T1000 (cell line): ENCODE results near the gene CREBBP.
A peak's percentile ranks its signal among the peaks of the same experiment; 100 is the strongest.

Experiments used
- DNase-seq: peaks from one replicate; lab custom pipeline; 2025; ENCODE audit warnings: mixed read lengths; lab: John Stamatoyannopoulos, UW

CREBBP gene

GRCh38 chr16:3879887-3880564 lies 487 bp downstream of the CREBBP start:
- peak; percentile 11 for DNase-seq

GRCh38 chr16:3879258-3879886 lies 1.1 kb downstream of the CREBBP start:
- no peak for DNase-seq

GRCh38 chr16:3878610-3879009 lies 1.9 kb downstream of the CREBBP start:
- DNase-seq, result no peak

- DNase-seq, result no peak
These were observed 3.8 kb downstream of the CREBBP start for GRCh38 chr16:3876695-3877094.

GRCh38 chr16:3876160-3876559 lies 4.4 kb downstream of the CREBBP start:
- no peak for DNase-seq

GRCh38 chr16:3874794-3875692 lies 5.5 kb downstream of the CREBBP start:
- no peak for DNase-seq

GRCh38 chr16:3874242-3874641 lies 6.3 kb downstream of the CREBBP start:
- no peak for DNase-seq

- DNase-seq, result no peak
These were observed 6.9 kb downstream of the CREBBP start for GRCh38 chr16:3873482-3874173.

GRCh38 chr16:3872216-3872895 lies 8.2 kb downstream of the CREBBP start:
- DNase-seq, result no peak

- DNase-seq, result no peak
These were observed 11.5 kb downstream of the CREBBP start for GRCh38 chr16:3868967-3869366.

GRCh38 chr16:3868556-3868955 lies 12.0 kb downstream of the CREBBP start:
- DNase-seq, result no peak

GRCh38 chr16:3866703-3867431 lies 13.6 kb downstream of the CREBBP start:
- no peak for DNase-seq

GRCh38 chr16:3865241-3865640 lies 15.3 kb downstream of the CREBBP start:
- DNase-seq, result no peak

- DNase-seq, result no peak
These were observed 16.0 kb downstream of the CREBBP start for GRCh38 chr16:3864562-3864961.

- no peak for DNase-seq
These were observed 16.9 kb downstream of the CREBBP start for GRCh38 chr16:3863587-3863986.

GRCh38 chr16:3861808-3862451 lies 18.6 kb downstream of the CREBBP start:
- DNase-seq, result peak; percentile 20

GRCh38 chr16:3859889-3860288 lies 20.6 kb downstream of the CREBBP start:
- DNase-seq, result no peak

GRCh38 chr16:3858801-3859200 lies 21.7 kb downstream of the CREBBP start:
- no peak for DNase-seq

- DNase-seq, result no peak
These were observed 23.1 kb downstream of the CREBBP start for GRCh38 chr16:3857189-3858043.
